ENCODE measurements around the gene ZFAND6. TPM values are rescaled to one million over a fixed set of nuclear protein-coding genes. Genes with fewer than 3 reads are reported as not detected.

The ZFAND6 gene
- total and polyA plus RNA-seq, 10 of the 15 experiments (the other 5 are each of a cell fraction or from before 2014, with no cell fraction given) = 78.9 to 179 (median 135) TPM

- ChIA-PET RAD21 (ENCODE audit: unreplicated experiment) (interaction anchor here (2.8 to 4.1 kb wide), 3 partner anchors 15 to 49 kb away, joined by 18 to 42 read pairs (median 41); partner anchors contain the start of gene BCL2A1), POLR2A (interaction anchor here (0.6 to 4.3 kb wide), 6 partner anchors 8 to 42 kb away, joined by 3 to 31 read pairs (median 4); partner anchors contain the start of gene ZFAND6), SMC1A (ENCODE audit: uncharacterized antibody, unreplicated experiment) (interaction anchor here (0.9 to 7.5 kb wide), 9 partner anchors 11 to 166 kb away, joined by 3 to 98 read pairs (median 6); no protein-coding TSS in a partner anchor), CTCF (interaction anchor here (0.7 to 1.5 kb wide), 3 partner anchors 8 to 38 kb away, joined by 3 to 4 read pairs (median 3); no protein-coding TSS in a partner anchor)
- Histone ChIP-seq H3K4me1 (ENCODE audit: control insufficient read depth, insufficient read depth, low read length) (peaks cover 30% of the 10 kb centered on the region), H3K9ac (ENCODE audit: control insufficient read depth, insufficient read depth, low read length) (peak overlapping the region; percentile 75), H3K4me2 (ENCODE audit: control insufficient read depth, insufficient read depth) (peak overlapping the region; percentile 87), H3K27ac (ENCODE audit: control insufficient read depth, insufficient read depth) (peak overlapping the region; percentile 92), H2AFZ (ENCODE audit: control insufficient read depth, low read depth, low read length) (no peak overlapping the region), H3K27me3 (replicated peaks in 1 of 2; ENCODE audit: control insufficient read depth in 2 of 2, insufficient read depth in 2 of 2, low read length in 1 of 2) (no peaks in the 10 kb centered on the region), H3K9me3 (replicated peaks; ENCODE audit: control insufficient read depth, insufficient read depth, low read length) (peaks cover 16% of the 10 kb centered on the region; the same call in 2 of the 3 replicates), H3K36me3 (ENCODE audit: control insufficient read depth in 2 of 2, insufficient read depth in 2 of 2, low read length in 1 of 2) (no peaks in the 10 kb centered on the region), H4K20me1 (ENCODE audit: control insufficient read depth, insufficient read depth) (no peaks in the 10 kb centered on the region), H3K4me3 (peak overlapping the region; percentile 60), H3K79me2 (ENCODE audit: control insufficient read depth, insufficient read depth, low read length) (peaks cover 10% of the 10 kb centered on the region)
- ATAC-seq (peak; percentile 4), DNase-seq (ENCODE audit: low read depth, low spot score) (no peak), FAIRE-seq (no peak)
- no TSS peak for BruUV-seq (replicated peaks)
- in situ Hi-C loops (cut with MboI) = loop anchor here (25.0 kb wide), 1 partner anchor 1268 kb away; no protein-coding TSS in a partner anchor
- WGBS (ENCODE audit: insufficient coverage, insufficient replicate concordance, low lambda C conversion rate, missing lambda C conversion rate) = 2% methylated on average over 8 of the region's 8 CpGs
- intact Hi-C loops (cut with micrococcal nuclease; ENCODE audit: unreplicated experiment) = loop anchor here (2.0 kb wide), 2 partner anchors 14 to 48 kb away; partner anchors contain the start of gene BCL2A1
- TF ChIP-seq RBBP5 (conservative IDR thresholded peaks at IDR 0.05) (no peak), SMARCA5 (IDR thresholded peaks at IDR 0.05) (peak; percentile 36; the same call in 1 of the 2 replicates), SKIL (IDR thresholded peaks at IDR 0.05; ENCODE audit: low read depth, poor library complexity, severe bottlenecking) (no peak), IRF3 (IDR thresholded peaks at IDR 0.05) (no peak), ZZZ3 (IDR thresholded peaks at IDR 0.05; ENCODE audit: control insufficient read depth, insufficient read length, low read depth) (no peak), SIX5 (IDR thresholded peaks at IDR 0.05; ENCODE audit: low read depth, low read length, severe bottlenecking) (no peak), IRF4 (IDR thresholded peaks at IDR 0.05; ENCODE audit: low read depth, low read length) (peak; percentile 49; the same call in 1 of the 2 replicates), CEBPB (IDR thresholded peaks at IDR 0.05; ENCODE audit: borderline replicate concordance in 1 of 2, low read depth in 2 of 2, low read length in 2 of 2) (no peak), BCL3 (IDR thresholded peaks at IDR 0.05; ENCODE audit: borderline replicate concordance, insufficient read depth, low read depth, low read length, poor library complexity, severe bottlenecking) (no peak), ZBTB33 (IDR thresholded peaks at IDR 0.05) (no peak), HCFC1 (IDR thresholded peaks at IDR 0.05; ENCODE audit: low read length) (no peak), REST (IDR thresholded peaks at IDR 0.05; ENCODE audit: low read depth, low read length) (no peak)
Observed at GRCh38 chr15:80019168-80019745, 40.2 kb upstream of the ZFAND6 start.

All from GM12878 (cell line).